HG03575 (cell line): ENCODE results near the gene SORCS3.

Source experiments
- ATAC-seq: cut with Tn5 transposase; IDR thresholded peaks from one replicate; pipeline ENCODE4 v1.9.1; 2021; ENCODE audit not compliant: unreplicated experiment, insufficient number of reproducible peaks, low FRiP score; ENCODE audit errors: extremely low read depth

Gene SORCS3

DNA sequence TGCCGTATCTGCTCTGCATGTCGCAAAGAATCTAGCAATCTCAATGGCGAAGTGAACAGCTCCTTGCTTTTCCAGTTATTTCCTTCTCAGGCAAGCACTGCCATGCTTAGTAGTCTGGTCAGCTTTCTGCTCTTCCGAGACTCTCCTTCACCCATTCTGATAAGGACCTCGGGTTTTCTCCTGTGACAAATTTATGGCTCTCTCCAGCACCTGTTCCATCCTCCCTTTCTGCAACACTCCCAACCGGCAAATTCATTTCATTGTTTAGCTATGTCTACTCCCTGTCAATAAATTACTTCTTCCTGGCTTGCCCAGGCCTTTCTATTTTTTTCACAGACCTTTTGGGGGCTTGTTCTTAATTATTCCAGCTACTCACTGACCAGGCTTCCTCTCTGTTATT lies 252.6 kb downstream of the SORCS3 start:
- no peak for ATAC-seq

DNA sequence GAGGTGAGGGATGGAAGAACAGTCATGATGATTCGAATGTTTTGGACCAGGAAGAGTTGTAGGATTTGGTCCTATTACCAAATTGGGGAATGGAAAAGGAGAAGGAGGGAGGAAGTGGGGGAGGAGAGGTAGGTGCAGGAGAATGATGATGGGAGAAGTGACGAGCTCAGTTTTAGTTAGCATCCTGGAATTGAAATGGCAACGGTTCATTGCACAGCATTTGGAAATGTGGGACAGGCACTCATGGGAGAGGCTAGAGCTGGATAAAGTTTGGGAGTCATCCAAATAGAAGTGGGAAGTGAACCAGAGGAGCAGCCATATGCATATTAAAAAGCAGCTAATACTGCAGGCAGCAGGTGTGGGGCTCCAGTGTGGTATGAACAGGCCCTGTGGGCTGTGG lies 253.6 kb downstream of the SORCS3 start:
- no peak for ATAC-seq

DNA sequence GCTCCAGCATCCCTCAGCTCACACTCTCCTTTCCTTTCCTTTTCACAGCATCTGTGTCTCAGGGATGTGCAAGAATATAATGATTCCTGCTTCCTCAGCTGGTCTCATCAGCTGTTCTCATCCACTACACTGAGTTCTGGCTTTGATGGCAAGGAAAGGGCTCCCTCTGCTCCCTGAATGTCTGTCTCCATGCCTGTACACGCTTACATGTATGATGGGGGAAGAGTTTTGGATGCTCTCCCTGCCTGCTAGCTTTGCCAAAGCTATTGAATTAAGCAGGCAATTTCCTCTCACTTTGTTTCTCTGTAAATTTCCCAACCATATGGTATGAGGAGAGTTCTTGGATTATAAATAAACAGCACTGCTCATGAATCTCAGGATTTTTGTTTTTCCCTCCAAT lies 254.5 kb downstream of the SORCS3 start:
- ATAC-seq, result no peak

DNA sequence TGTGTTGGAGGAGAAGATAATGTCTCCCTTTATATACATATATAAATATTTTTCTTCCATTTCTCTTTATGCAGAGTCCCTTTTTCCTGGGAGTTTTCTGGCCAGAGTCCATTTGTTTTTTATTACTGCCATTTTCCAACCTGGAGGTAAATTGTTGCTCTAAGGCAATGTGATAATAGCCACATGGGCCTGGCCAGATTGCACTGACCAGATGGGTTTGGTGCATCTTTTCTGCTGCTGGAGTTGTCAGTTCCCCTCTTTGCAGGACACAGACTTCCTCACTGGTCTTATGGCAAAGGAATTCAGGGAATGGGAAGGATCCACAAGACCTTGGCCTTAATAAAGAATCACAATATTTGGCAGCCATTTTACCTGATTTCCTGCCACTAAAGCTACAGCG lies 254.9 kb downstream of the SORCS3 start:
- ATAC-seq, result no peak

DNA sequence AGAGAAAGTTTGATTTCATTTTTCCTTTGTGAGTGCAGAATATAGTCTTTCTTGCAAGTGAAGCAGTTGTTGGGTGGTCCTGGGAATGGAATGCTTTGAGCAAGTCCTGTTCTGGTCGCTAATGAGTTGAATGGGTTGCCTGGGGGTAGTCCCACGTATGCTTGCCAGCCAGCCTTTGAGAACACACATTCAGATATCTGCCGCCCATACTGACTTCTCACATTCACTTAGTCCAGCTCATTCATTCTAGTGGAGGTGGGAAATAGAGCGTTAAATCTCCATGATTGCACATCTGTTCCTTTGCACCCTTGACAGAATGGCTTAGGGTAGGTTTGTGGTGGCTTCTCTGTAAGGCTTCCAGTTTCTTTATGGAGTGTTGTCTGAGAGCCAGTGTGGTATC lies 256.6 kb downstream of the SORCS3 start:
- ATAC-seq, result no peak

DNA sequence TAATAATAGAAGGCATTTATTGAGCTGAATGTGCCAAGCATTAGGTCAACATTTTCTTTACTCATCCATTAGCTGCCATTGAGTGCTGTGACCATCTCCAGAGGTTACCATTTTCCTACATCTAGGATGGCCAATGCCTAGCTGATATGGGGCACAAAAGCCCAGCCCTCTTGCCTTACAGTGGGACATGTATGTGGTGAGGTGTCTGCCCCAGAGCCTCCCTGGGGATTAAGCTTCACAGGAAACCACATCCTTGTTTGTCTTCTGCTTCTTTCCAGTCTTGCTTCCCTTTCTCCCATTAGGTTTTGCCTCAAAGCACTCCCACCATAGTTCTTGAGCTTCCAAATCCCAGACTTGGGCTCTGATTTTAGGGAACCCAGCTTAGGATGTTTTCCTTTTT lies 258.7 kb downstream of the SORCS3 start:
- ATAC-seq, result no peak

DNA sequence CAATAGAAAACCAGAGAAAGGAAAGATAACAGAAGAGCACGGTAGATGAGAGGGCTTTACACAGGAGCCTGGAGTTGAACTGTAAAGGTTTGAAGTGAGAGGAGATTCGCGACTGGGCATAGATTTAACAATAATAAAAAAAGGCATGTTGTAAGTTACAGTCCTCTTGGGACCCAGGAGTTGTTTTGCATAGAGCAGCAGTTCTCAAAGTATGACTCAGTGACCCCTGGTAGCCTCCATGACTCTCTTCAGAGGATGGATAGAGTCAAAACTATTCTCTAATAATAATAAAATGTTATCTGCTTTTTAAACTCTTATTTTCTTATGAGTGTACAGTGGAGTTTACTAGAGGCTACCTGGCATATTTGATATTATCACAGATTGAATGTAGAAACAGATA lies 262.3 kb downstream of the SORCS3 start:
- ATAC-seq, result no peak

DNA sequence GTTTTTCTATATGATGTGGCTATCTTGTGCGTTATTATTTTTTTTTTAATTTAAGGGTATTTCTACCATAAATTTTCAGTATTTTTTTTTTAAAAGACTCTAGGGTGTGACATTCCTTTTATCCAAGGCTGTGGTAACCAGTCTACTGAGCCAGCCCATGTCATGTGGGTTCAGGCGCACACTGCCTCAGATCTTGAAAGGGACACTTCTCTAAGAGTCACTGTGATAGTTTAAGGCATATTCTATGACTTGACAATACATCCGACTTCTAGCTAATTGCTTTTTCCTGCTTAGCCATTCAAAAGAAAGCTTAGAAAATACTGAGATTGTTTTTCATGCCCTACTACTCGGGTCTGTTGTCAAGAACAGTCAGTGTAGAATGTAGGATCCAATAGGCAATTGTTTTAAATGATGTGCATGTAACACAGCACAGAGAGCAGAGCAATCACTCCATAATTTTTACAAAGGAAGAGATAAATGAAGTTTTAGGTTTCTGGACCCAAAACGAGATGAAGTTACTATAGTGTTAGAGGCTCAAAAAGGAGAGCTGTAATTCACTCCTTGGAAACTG lies 263.7 kb downstream of the SORCS3 start:
- ATAC-seq, result no peak

DNA sequence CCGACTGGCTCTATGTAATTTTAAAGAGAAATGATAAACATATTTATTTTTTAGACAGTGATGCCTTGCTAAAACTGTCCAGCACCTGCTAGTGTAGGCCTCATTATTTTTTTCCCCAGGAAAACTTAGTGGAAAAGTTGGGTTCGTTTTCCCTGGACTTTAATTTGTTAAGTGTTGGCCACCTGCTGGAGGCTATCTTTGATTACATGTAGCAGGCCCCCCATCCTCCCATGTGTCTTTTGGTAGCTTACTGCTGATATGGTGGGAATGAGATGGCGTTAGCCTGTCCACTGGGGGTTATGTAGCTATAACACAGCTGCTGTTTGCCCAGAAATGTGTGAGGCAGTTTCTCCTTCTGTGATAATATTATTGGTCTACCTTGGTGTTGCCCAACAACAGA lies 265.0 kb downstream of the SORCS3 start:
- no peak for ATAC-seq

DNA sequence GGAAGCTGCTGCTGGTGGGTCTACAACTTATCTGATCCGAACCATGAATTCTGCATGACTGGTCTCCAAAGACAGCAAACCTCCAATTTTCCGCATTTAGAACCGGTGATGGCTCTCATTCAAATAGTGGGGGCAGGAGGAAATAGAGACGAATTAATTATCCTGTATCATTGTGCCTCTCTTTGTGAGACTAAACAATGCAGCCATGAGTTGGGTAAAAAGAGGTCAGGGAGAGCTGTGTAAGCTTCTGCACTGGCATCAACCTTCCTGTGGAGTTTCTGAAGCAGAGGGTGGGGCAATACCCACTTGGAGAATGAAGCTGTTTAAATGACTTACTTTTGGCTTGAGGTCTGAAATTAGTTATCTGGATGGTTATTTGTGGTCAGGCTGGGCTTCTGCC lies 266.4 kb downstream of the SORCS3 start:
- no peak for ATAC-seq

DNA sequence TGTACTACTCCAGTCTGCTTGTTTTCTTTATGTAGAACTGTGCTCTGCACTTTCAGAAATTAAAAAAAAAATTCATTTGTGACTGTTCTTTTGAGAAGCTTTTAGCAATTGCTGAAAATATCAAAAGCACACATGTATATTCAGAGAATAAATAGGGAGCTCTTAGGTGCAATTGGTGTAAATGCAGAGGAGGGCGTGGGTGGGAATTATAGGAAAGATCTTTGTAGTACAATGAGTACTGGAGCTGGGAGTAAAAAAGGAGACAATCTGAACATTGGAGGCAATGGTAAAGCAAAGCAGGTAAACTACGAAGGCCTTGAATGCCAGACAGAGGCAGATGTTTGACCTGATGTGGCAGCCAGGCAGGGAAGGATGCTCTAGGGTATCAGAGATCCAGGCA lies 267.5 kb downstream of the SORCS3 start:
- no peak for ATAC-seq

DNA sequence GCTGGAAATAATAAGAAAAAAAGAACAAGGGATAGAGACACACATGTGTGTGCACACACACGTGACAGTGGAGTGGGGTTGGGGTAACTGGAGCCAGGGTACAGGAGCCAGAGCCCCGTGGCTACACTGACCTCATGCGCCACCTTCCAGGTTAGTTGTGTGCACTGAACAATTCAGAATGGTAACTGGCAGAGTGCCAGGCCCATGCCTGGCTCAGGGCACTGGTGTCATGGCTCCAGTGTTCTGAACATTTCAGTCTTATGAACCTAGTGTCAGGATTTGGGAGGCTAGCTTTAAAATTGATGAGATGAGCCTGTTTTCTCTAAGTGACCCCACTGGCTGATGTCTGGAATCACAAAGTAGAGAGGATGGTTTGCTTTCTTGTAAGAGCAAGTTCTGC lies 269.6 kb downstream of the SORCS3 start:
- ATAC-seq, result no peak

DNA sequence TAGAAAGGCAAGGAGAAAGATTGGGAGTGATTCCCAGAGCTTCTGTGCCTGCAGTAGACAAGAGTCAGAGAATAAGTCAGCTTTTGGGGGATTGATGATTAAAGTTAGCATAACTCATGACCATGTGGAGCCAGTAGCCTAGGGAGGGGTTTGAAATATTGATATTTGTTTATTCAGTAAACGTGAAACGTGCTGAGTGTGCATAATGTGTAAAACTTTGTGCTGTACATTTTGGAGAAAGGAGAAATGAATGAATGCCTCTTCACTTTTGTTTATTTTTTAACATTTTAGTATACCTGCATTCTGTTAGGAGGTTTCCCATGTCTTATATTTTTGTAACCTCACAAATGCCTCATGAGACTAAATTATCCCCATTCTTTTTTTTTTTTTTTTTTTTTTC lies 272.3 kb downstream of the SORCS3 start:
- no peak for ATAC-seq

DNA sequence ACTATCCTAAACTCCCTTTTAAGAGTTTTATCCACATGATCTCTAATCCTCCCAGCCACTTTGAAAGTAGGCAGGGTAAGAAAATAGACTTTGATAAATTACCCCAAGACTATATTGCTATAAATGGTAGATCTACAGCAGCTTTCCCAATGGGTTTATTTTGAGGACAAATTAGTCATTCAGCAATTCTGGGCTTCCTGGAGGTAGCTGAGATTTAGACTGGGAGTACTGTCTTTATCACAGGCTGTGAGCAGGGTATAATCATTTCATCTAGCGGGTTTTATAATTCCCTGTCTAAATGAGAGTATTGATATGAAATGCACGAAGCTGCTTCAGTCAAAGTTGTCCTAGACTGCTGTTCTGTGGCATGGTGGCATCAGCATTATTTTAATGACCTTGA lies 279.4 kb downstream of the SORCS3 start:
- ATAC-seq, result no peak

DNA sequence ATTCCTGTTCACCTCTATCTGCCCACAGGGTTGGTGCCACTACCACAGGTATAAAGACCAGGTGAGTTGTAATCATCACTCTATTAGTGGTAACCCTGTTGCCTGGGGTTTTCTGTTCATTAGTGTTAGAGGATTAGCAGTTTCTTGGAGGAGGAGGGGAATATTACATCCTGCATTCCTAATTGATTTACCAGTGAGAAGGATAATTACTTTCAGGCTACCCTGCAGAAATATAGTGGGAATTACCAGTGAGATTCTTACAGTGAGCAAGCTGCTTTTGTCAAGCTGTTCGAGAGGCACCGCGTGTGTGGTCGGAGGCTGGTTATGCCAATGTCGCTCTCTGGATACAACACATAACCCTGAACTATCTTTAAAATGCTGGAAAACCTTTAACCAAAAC lies 280.7 kb downstream of the SORCS3 start:
- ATAC-seq, result no peak

DNA sequence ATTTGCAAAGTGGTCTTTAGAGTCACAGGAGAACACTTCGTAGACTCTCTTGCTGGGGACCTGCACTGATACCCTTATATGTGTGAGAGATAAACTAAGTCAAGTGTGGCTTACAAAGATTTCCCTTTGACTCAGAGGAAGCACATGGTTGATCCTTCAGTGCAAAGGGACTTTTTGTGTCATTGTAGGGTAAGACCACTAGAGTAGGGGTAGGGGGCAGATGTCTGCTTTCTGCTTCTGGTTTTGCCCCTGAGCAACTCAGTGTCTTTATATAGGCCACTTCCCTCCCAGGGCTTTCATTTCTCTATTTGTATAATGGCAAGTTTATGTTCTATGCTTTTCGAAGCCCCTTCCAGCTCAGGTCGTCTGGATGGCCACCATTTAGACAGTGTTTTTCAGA lies 281.7 kb downstream of the SORCS3 start:
- peak; percentile 68 for ATAC-seq

DNA sequence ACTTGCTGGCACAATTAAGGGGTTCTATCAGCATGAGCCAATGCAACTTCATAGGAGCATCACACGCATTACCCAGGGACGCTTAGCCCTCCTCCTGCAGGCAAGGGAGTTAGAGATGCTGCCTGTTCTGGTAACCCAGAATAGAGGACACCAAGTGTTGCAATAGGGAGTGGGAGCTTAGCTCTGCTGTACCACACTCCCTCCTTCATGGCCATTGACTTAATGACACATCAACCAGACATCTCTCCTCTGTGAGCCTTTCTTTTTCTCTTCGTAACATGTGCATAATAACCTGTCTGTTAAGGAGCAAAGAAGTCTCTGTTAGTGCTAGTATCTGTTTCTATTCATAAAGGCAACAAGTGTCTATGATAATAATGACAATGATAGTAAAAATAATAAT lies 282.4 kb downstream of the SORCS3 start:
- no peak for ATAC-seq

DNA sequence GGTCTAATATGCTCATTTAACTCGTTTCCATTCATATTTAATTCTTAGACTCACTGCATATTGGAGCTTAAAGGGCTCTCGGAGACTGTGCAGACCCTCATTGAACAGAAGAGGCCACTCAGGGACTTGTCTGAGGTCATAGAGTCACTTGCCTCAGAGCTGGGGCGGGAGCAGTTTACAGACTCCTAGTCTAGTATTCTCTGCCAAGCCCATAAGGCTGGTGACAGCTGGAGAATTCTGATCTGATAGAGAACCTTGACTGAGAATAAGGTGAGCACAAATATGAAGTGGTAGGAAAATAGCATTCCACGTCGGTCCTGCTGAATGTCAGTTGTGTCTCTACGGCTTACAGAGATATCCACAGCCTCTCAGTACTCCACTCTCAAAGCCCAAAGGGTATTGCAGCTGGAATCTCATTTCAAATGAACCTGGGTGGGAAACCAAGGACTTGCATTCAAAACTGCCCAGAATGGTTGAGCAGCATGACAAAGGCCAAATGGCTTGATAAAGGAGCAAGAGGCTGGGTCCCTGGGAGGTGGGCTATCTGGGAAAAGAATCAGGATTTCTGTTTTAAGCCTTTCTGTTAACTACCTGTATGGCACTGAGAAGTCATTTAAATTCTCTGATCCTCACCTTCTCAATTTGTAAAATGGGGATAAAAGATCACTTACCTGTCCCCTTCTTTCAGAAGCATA lies 283.2 kb downstream of the SORCS3 start:
- no peak for ATAC-seq

DNA sequence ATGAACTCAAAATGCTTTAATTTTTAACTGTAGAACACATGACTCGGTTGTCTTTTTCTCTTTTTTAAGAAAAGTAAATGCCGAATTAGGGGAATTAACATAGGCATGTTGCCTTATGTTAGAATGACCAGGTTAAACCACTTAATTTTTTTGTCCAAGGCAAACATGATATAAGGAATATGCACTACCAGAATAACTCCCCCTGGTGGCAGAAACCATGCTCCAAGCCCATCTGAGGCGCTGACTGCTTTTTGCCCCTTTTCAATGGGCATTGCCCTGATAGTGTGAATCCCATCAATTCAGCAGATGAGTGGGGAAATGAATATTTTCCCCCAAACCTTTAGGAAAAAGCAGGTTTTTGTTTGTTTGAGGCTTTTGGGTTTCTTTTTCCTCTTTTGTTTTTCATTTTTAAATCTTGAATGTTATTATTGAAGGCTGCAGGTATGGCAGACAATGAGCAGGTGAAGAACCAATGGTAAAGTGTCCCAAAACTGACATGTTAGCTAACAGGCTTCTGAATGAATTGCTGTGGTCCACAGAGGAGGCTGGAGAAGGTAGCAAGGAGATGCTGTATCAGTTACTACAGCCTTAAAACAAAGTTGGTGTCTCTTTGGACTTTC lies 284.3 kb downstream of the SORCS3 start:
- ATAC-seq, result peak; percentile 44

DNA sequence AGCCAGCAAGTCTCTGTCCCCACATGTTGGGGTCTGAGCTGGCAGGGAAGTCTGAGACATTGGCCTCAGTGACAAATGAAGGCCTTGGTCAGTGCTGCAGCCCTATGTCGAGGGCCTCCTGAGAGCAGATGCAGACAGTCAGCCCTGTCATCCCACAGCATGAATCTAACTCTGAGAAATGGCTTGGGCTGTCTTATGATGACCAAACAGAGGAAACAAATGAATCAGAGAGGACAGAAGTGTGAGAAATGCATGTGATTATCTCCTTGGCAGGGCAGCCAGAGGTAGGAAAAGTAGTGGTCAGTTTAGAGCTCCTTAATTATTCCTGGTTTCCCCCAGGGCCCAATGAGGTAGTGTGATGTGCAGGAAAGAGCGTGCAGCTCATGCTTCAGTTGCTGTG lies 287.6 kb downstream of the SORCS3 start:
- ATAC-seq, result no peak
